ENCODE measurements around the gene ACTRT2. TPM values are rescaled to one million over a fixed set of nuclear protein-coding genes. Genes with fewer than 3 reads are reported as not detected.

ACTRT2 gene
- total RNA-seq, 1 donor from 2014 or later = not detected

GRCh38 chr1:3001471-3002348 is 19.6 kb upstream of the ACTRT2 start:
- no peak for DNase-seq (ENCODE audit: extremely low read depth, low read depth, low spot score)

DNA sequence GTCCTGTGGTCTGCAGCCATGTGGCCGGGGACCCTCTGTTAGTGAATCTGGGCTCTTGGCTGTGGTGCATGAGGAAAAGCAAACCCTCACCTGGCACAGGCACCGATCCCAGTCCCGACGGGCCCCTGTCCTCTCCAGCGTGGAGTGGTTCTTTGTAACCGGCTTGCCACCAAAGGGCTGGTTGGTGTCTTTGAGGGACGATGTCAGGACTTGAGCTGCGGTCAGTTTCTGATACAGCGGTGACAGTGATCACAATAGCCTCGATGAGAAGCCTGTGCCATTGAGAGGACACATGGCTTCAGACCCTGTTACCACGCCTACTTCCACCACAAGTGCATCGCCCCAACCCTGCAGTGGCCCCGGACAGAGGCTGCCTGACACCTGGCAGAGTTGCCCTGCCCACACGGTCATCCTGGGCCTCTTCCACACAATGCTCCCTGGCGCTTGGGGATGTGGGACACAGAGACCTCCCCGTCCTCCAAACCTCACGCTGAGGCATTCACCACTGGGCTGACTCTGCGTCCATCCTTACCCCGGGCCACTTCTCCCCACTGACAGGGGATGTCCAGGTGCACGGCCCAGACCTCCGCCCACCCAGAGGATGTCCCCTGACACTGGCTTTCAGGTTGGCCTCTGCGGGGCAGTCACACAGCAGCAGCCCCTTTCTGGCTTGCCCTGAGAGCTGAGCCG is 18.8 kb upstream of the ACTRT2 start:
- DNase-seq (ENCODE audit: extremely low read depth, low read depth, low spot score) = no peak

DNA sequence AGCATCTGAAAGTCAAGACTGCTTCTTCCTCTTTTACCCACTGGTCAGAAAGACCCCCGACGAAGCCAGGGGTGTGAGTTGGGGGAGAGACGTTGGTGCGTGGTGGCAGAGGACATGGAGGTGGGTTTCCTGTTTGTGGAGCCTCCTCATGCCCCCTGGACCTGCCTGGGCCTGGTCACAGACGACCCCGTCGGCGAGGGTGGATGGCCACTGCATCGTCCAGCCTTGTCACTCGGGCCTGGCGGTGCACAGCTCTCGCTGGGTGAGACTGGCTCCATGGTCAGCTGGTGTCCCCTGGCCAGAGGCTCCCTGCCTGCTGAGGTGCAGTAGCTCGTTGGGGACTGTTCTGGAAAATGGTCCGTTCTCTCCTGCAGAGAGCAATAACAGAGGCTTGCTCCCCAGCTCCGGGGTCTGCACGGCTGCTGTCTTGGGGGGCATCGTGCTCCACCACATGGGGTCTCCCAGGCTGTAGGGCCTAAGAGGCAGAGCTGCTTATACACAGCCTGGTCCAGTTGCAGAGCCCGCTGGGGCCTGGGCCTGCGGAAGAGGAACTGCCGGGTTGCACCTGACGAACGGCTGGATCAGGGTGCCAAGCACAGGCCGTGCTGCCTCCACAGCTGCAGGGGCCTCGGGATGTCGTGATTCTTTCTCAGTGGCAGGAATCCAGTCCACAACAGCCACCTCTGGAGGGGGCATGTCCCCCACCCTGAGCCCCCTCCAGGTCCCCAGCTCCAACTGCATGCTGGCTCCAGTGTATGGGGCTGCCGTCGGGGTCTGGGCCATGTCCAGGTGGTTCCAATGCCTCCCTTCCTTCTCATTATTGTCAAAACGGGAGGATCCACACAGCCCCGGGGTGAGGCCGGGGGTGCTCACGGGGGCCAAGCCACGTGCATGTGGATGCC is 18.0 kb upstream of the ACTRT2 start:
- no peak for DNase-seq (ENCODE audit: extremely low read depth, low read depth, low spot score)

GRCh38 chr1:3003941-3004270 is 17.4 kb upstream of the ACTRT2 start:
- DNase-seq (ENCODE audit: extremely low read depth, low read depth, low spot score) = no peak

- DNase-seq (ENCODE audit: extremely low read depth, low read depth, low spot score) = no peak
Observed at GRCh38 chr1:3004285-3005205, 16.7 kb upstream of the ACTRT2 start.

GRCh38 chr1:3005771-3006170 is 15.5 kb upstream of the ACTRT2 start:
- DNase-seq (ENCODE audit: extremely low read depth, low read depth, low spot score) = no peak

DNA sequence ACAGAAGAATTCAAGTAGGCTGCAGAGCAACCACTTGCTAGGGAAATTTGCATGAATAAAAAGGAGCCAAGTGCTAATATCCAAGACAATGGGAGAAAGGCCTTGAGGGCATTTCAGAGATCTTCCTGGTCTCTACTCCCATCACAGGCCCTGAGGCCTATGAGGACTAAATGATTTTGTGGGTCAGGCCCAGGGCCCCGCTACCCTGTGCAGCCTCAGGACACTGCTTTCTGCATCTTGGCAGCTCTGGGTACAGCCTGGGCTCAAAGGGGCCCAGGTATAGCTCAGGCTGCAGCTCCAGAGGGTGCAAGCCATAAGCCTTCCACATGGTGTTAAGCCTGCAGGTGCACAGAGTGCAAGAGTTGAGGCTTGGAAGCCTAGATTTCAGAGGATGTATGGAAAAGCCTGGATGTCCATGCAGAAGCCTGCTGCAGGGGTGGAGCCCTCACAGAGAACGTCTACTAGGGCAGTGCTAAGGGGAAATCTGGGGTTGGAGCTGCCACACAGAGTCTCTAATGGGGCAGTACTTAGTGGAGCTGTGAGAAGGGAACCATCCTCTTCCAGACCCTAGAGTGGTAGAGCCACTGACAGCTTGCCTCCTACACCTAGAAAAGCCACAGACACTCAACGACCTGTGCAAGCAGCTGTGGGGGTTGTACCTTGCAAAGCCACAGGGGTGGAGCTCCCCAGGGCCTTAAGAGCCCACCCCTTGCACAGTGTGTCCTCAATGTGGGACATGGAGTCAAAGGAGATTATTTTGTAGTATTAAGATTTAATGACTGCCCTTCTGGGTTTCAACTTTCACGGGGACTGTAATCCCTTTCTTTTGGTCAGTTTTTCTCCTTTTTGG is 13.7 kb upstream of the ACTRT2 start:
- DNase-seq (ENCODE audit: extremely low read depth, low read depth, low spot score) = no peak

GRCh38 chr1:3009021-3009420 is 12.2 kb upstream of the ACTRT2 start:
- DNase-seq (ENCODE audit: extremely low read depth, low read depth, low spot score) = no peak

DNA sequence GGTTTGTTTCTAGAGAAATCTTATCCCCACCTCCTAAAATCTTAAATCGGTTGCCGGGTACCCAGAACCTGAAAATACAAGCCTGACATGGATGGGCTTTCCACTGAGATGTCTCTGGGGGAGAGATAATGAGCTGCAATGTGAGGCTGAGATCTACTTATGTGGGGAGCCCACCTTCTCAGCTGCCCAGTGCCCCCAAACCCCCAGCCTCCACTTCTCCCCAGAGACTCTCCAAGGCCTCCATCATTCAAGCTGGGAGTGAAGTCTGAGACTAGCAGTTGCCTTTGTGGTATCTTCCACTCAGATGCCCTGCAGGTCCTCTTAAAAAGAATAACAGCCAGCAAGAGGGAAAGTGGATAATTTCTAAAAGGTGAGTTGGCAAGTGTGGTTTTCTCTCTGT is 11.7 kb upstream of the ACTRT2 start:
- DNase-seq (ENCODE audit: extremely low read depth, low read depth, low spot score) = no peak

GRCh38 chr1:3011127-3011526 is 10.1 kb upstream of the ACTRT2 start:
- no peak for DNase-seq (ENCODE audit: extremely low read depth, low read depth, low spot score)

- no peak for DNase-seq (ENCODE audit: extremely low read depth, low read depth, low spot score)
Observed at GRCh38 chr1:3011631-3012455, 9.4 kb upstream of the ACTRT2 start.

- DNase-seq (ENCODE audit: extremely low read depth, low read depth, low spot score) = no peak
Observed at GRCh38 chr1:3012456-3013291, 8.6 kb upstream of the ACTRT2 start.

DNA sequence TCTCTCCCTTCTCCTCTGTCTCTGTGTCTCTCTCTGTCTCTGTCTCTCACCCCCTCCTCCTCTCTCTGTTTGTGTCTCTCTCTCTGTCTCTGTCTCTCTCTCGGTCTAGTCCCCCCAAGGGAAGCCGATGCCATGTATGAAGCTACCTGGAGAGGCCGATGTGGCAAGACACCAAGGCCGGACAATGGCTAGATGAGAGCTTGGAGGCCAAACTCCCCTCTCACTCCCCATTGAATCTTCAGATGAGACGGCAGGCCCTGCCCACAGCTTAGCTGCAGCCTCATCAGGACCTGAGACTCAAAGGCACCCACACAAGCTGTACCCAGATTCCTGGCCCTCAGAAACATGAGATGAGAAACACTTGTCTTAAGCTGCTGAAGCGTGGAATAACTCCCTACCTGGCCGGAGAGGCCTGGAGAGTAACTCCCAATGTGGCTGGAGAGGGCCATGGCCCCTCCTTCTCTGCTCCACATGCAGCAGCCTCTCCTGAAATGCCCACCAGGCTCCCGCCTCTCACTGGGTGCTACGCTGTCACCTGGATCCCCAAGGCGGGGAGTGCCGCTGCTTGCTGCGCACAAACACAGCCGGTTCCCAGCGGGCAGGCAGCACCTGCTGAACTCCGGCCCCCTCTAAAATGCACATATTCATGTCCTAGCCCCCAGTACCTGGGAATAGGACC is 7.8 kb upstream of the ACTRT2 start:
- no peak for DNase-seq (ENCODE audit: extremely low read depth, low read depth, low spot score)

DNA sequence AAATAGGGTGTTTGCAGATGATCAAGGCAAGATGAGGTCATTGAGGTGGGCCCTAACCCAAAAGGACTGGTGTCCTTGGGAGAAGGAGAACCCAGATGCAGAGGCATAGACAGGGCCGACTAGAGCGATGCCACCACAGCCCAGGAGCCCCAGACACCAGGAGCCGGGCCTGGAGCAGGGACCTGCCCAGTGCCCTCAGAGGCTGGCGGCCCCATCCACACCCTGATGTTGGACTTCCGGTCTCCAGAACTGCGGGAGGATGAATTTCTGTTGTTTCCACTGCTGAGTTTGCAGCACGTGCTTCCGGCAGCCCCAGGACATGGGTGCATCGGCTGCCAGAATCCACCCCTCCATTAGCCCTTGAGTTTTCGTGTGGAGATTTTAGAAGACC is 7.2 kb upstream of the ACTRT2 start:
- no peak for DNase-seq (ENCODE audit: extremely low read depth, low read depth, low spot score)

DNA sequence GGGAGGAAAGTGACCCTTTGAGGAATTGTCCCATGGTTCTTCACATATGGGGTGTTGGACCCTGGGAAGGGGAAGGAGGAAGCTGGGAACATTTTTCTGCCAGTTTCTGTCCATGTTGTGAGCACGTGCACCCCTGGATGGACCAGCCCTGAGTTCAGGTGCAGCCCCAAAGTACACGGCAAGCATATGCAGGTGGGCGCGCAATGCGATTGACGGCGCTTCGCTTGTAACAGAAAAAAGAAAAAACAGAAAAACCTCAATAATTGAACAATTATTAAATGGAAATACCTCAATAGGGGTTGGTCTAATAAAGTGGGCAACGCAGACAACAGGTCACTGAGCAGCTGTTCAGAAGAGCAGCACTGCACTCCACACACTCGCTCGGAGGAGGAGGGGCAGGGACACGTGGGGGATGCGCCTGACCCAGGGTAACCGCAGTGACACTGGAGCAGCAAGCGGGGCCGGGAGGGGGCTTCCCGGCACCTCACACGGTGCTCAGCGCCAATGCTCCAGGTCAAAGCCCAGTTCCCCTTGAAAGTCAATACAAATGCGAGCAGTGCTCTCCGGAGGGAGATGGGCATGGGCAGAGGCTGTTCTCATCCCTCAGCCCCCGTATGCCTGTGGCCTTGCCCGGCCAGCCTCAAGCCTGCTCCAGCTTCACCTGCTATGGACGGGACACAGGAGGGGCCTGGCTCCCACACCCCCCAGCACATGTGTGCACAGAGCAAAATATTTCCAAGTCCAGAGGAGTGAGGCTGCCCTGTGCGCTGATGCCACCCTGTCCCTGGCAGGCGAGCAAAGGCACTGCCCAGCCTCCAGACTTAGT is 6.6 kb upstream of the ACTRT2 start:
- DNase-seq (ENCODE audit: extremely low read depth, low read depth, low spot score) = no peak

DNA sequence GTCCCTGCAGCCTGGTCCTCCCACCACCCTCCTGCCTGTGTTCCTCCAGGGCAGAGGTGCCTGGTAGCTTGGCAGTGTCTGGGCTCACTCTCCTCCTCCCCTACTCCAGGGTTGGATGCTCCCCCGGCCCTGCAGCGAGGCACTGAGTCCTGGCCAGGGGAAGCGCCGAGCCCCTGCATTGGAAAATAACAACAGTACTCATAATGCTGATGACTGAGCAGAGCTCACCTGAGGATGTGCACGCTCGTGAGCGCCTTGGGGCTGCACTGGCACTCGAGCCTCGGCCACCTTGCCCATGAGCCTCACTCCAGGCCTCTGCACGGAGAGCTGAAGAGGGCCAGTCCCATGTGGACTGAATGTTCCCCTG is 6.0 kb upstream of the ACTRT2 start:
- no peak for DNase-seq (ENCODE audit: extremely low read depth, low read depth, low spot score)

Measured in glomerular endothelial cell (primary cell).